AG04450 (cell line): ENCODE data around the gene LRRK2. TPM values are rescaled to one million over a fixed set of nuclear protein-coding genes. Genes with fewer than 3 reads are reported as not detected.

ENCODE experiments used
- CTCF ChIA-PET: fragments of 300-600, 350-600 bp; formaldehyde crosslinking; extraction: SDS; loops from one replicate; lab custom pipeline; 2022; ENCODE audit warnings: antibody characterized with exemption, inconsistent platforms; lab: Charles Lee
- POLR2A ChIA-PET: fragments of 350-600 bp; formaldehyde crosslinking; extraction: SDS; loops from one replicate; lab custom pipeline; 2021; ENCODE audit warnings: antibody characterized with exemption, inconsistent platforms; lab: Yijun Ruan, JAX
- DNase-seq: peaks from one replicate; pipeline ENCODE4 v3.0.0-alpha.2; 2011; ENCODE audit warnings: low read depth, low spot score
- H3K27ac ChIP-seq: one replicate; pipeline ENCODE4 v1.5.1; 2012; ENCODE audit warnings: low read depth, low read length, control low read depth
- H3K27me3 ChIP-seq: one replicate; pipeline ENCODE4 v1.6.0; 2012; ENCODE audit warnings: low read length; ENCODE audit not compliant: control insufficient read depth, insufficient read depth
- H3K4me3 ChIP-seq: 2 replicates; pipeline ENCODE4 v1.5.1; 2011; ENCODE audit warnings: mild to moderate bottlenecking, low read depth, low read length, control low read depth
- H3K9me3 ChIP-seq: 2 replicates; pipeline ENCODE4 v1.5.1; 2012; ENCODE audit warnings: low read length; ENCODE audit not compliant: control insufficient read depth, insufficient read depth
- polyA plus RNA-seq: library from polyadenylated mRNA; depleted of rRNA; stranded (reverse); fragments of >200 nt; gene quantifications from 2 replicates; pipeline ENCODE4 v1.2.3, GENCODE V29; 2011
- TF ChIP-seq, protein P1 (sequence below): IDR thresholded peaks from 2 replicates; pipeline ENCODE4 v1.5.1; 2011; ENCODE audit warnings: low read depth, low read length, control low read depth, inconsistent platforms

The LRRK2 gene
- polyA plus RNA-seq, 1 experiment: 2.6 TPM

DNA sequence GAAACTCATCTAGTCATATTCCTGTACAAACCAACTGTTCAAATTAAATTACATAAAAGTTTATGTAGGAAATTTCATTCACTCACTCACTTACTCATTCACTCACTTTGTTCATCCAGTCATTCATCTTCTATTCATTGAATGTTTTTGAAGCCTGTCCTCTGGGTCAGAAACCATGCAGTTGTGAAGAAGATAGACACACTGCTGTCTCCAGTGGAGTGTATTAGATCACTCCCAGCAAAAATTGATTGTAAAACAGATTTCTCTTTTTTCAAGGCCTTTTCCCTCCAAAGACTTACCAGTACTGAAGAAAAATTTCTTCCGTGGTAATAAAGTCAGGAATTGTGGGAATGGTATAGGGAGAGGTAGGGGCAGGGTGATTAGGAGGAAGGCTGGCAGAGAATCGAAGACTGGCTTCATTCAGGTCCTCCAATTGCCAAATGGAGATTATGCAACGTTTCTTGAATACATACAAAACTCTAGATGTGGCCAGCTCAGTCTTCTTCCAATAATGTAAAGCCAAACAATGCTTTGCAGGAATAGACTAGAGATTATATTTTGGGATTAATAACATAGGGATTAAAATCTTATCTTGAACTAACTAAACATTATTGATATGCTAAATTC lies 9.1 kb downstream of the LRRK2 start:
- Histone ChIP-seq H3K9me3 (no peaks in the 10 kb centered on the region), H3K4me3 (no peak overlapping the region), H3K27ac (no peak overlapping the region), H3K27me3 (no peaks in the 10 kb centered on the region)
- ChIA-PET CTCF (no interaction called here), POLR2A (no interaction called here)
- DNase-seq: no peak
- TF ChIP-seq, protein P1, sequence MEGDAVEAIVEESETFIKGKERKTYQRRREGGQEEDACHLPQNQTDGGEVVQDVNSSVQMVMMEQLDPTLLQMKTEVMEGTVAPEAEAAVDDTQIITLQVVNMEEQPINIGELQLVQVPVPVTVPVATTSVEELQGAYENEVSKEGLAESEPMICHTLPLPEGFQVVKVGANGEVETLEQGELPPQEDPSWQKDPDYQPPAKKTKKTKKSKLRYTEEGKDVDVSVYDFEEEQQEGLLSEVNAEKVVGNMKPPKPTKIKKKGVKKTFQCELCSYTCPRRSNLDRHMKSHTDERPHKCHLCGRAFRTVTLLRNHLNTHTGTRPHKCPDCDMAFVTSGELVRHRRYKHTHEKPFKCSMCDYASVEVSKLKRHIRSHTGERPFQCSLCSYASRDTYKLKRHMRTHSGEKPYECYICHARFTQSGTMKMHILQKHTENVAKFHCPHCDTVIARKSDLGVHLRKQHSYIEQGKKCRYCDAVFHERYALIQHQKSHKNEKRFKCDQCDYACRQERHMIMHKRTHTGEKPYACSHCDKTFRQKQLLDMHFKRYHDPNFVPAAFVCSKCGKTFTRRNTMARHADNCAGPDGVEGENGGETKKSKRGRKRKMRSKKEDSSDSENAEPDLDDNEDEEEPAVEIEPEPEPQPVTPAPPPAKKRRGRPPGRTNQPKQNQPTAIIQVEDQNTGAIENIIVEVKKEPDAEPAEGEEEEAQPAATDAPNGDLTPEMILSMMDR: no peak

DNA sequence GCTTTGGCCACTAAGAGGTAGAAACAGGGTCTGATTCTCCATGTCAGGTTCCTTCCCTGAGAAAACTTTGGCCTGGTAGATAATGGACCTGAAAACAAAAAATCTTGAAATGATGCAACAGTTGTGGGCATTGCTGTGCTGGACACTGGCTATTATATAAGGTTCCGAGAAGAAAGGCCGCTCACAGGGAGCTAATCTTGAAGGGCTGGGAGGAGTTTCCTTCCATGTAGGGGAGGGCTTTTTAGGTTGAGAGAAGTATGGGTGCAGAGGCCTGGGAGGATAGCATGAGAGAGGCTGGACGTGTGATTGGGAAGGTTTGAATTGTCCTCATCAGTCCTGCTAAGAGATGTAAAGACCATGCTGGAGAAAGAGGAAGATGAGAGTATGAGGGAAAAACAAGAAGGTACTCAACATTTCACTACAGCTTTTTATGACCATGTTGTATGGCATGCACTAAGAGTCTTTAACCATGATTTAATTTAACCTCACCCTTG lies 11.6 kb downstream of the LRRK2 start:
- no peak overlapping the region for H3K4me3 ChIP-seq
- H3K9me3 ChIP-seq: no peaks in the 10 kb centered on the region
- H3K27me3 ChIP-seq: no peaks in the 10 kb centered on the region
- POLR2A ChIA-PET: no interaction called here
- DNase-seq: no peak
- TF ChIP-seq, protein P1: no peak
- no peak overlapping the region for H3K27ac ChIP-seq
- CTCF ChIA-PET: no interaction called here

DNA sequence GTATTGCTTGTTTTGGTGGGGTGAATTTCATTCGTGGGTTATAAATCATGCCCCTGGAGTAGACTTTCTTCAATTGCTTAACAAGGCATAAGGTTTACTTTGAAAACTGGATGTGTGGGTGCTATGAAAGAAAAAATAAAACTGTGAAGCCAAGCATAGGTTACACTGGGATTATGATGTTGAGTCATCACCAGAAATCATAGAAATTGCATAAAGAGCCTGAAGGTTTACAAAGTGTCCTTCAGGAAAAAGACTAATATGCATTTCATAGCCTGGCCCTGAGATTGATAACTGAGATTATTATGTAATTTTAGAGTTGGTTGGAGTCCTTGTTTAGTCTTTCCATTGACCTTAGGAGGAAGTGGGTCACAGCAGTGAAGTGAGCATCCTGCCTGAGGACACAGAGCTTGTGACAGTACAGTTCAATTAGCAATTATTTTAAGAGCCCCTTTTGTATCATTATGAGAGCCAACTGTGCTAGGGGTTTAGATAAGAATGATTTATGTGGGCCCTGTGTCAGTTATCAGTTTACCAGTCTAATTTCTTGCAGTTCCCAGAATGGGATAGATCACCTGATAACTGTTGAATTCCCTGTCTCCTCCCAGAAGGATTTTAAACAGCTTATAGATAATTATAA lies 13.6 kb downstream of the LRRK2 start:
- H3K27me3 ChIP-seq: no peaks in the 10 kb centered on the region
- H3K4me3 ChIP-seq: no peak overlapping the region
- no peak overlapping the region for H3K27ac ChIP-seq
- H3K9me3 ChIP-seq: no peaks in the 10 kb centered on the region
- ChIA-PET POLR2A (no interaction called here), CTCF (no interaction called here)
- no peak for DNase-seq
- TF ChIP-seq, protein P1: no peak

DNA sequence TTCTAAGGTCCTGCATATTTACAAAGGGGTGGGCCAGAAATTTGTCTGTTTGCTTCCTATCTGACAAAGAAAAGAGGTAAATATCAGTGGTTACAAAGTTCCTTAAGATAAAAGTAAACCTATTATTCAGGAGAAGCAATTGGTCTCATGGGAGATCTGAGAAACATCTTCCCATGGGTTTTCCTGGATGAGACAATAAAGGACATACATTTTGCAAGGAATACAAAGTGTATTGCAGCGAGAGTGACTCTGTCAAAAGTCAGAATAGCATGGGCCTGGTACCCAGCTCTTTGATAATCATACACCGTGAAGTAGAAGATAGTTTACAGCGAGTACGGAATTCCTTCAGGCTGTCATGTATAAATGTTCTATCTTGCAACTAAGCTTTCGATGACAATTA lies 14.2 kb downstream of the LRRK2 start:
- TF ChIP-seq, protein P1: no peak
- ChIA-PET CTCF (no interaction called here), POLR2A (no interaction called here)
- no peaks in the 10 kb centered on the region for H3K9me3 ChIP-seq
- no peak overlapping the region for H3K27ac ChIP-seq
- DNase-seq: no peak
- H3K27me3 ChIP-seq: no peaks in the 10 kb centered on the region
- no peak overlapping the region for H3K4me3 ChIP-seq

DNA sequence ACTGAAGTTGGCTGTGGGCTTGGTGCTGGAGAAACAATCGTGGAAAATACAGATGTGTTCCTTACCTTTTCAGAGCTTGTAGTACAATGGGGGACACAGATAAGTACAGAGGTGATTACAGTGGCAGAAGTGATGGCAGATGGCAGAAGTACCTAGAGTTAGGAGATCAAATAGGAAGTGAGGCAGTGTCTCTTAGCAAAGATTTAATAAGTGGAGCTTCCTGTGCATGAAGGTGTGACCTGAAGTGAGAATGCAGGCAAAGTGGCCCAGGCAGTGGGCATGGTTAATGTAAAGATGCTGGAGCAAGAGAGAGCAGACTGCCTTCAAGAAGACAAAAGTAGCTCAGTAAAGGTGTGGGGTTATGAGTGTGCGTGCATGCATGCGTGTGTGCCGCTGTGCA lies 16.0 kb downstream of the LRRK2 start:
- POLR2A ChIA-PET: no interaction called here
- Histone ChIP-seq H3K4me3 (no peak overlapping the region), H3K9me3 (no peaks in the 10 kb centered on the region), H3K27ac (no peak overlapping the region), H3K27me3 (no peaks in the 10 kb centered on the region)
- no peak for DNase-seq
- TF ChIP-seq, protein P1: no peak
- CTCF ChIA-PET: interaction anchor here (0.6 kb wide), 1 partner anchor 11 kb away, joined by 3 read pairs; no protein-coding TSS in a partner anchor
